Brain microvascular endothelial cell (primary cell): ENCODE results near the gene IGDCC3.
A peak's percentile ranks its signal among the peaks of the same experiment; 100 is the strongest.

Experiments used
- DNase-seq: peaks from one replicate; pipeline ENCODE4 v3.0.0-alpha.2; 2020
- H3K27ac ChIP-seq: fragments of 250-450 bp; sonication (Bioruptor Pico); 2 replicates; pipeline ENCODE4 v1.5.1; 2020; ENCODE audit warnings: mild to moderate bottlenecking, moderate library complexity
- H3K27me3 ChIP-seq: fragments of 250-450 bp; sonication (Bioruptor Pico); replicated peaks from 2 replicates; pipeline ENCODE4 v1.5.1; 2020; ENCODE audit warnings: mild to moderate bottlenecking
- H3K36me3 ChIP-seq: fragments of 250-450 bp; sonication (Bioruptor Pico); replicated peaks from 2 replicates; pipeline ENCODE4 v1.5.1; 2020; ENCODE audit warnings: mild to moderate bottlenecking
- H3K4me3 ChIP-seq: 2 replicates; pipeline ENCODE4 v1.5.1; 2011; ENCODE audit warnings: low read depth, mild to moderate bottlenecking, control low read depth, low read length, moderate library complexity
- CTCF ChIP-seq: IDR thresholded peaks from 2 replicates; pipeline ENCODE4 v1.5.1; 2011; ENCODE audit warnings: low read depth, mild to moderate bottlenecking, moderate library complexity, low read length, control low read depth, inconsistent platforms; ENCODE audit errors: missing control alignments
- in situ Hi-C: cut with HindIII; loops from 2 replicates; pipeline ENCODE4 v1.10.0; 2017; ENCODE audit warnings: low sequenced_read_pairs, low pct_ligation_motif_present

Gene IGDCC3

GRCh38 chr15:65421360-65422215 is 43.8 kb upstream of the IGDCC3 start:
- H3K27me3 ChIP-seq = no peaks in the 10 kb centered on the region
- no peak for TF ChIP-seq CTCF
- in situ Hi-C loops = no loop called here
- no peak overlapping the region for H3K27ac ChIP-seq
- peak overlapping the region; percentile 65 for H3K4me3 ChIP-seq
- DNase-seq = no peak
- no peaks in the 10 kb centered on the region for H3K36me3 ChIP-seq

DNA sequence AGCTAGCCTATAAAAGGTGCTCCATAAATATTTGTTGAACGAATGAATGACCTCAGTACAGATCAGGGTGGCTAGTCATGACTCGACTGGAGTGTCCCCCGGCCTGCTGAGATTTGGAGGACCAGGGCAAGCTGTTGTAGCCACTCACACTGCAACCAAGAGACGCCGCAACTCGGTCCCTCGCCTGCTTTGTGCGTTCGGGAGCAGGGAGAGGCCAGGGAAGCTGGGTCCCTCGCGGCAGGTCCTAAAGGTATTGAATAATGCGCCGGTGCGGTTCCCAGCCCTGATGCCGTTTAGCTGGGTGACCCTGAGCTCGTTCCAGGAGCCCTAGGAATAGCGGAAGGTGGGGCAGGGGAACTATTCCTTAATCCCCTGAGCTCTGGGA is 43.2 kb upstream of the IGDCC3 start:
- TF ChIP-seq CTCF = no peak
- in situ Hi-C loops = no loop called here
- DNase-seq = no peak
- Histone ChIP-seq H3K27me3 (no peaks in the 10 kb centered on the region), H3K27ac (no peak overlapping the region), H3K36me3 (no peaks in the 10 kb centered on the region), H3K4me3 (peak overlapping the region; percentile 65)

DNA sequence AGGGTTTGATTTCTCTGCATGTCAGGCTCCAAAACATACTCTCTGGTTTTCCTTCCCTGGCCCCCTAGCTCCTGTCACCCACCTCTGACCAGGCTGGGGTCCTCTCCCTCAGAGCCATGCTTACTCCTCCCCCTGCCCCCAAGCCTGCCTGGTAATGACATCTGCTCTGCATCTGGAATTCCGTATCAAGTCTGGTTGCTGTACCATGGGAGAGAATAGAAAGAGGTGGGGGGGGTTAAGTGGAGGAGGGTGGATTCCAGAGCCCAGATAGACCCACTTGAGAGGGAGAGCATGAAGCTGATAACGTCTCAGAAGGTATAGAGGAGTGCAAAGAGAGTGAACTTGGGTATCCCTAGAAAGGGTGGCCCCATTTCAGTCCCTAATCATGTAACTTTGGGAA is 40.8 kb upstream of the IGDCC3 start:
- TF ChIP-seq CTCF = no peak
- in situ Hi-C loops = no loop called here
- H3K36me3 ChIP-seq = no peaks in the 10 kb centered on the region
- H3K27me3 ChIP-seq = no peaks in the 10 kb centered on the region
- no peak for DNase-seq
- H3K27ac ChIP-seq = no peak overlapping the region
- no peak overlapping the region for H3K4me3 ChIP-seq

GRCh38 chr15:65416845-65417416 is 39.1 kb upstream of the IGDCC3 start:
- in situ Hi-C loops = no loop called here
- TF ChIP-seq CTCF = no peak
- H3K27me3 ChIP-seq = no peaks in the 10 kb centered on the region
- H3K27ac ChIP-seq = no peak overlapping the region
- DNase-seq = no peak
- no peak overlapping the region for H3K4me3 ChIP-seq
- no peaks in the 10 kb centered on the region for H3K36me3 ChIP-seq

- Histone ChIP-seq H3K27me3 (no peaks in the 10 kb centered on the region), H3K36me3 (no peaks in the 10 kb centered on the region), H3K27ac (no peak overlapping the region), H3K4me3 (no peak overlapping the region)
- DNase-seq = peak; percentile 60
- peak; percentile 57 for TF ChIP-seq CTCF
- in situ Hi-C loops = no loop called here
Measured at GRCh38 chr15:65414841-65415621, 37.2 kb upstream of the IGDCC3 start.
